NCI-H1092 (cell line): Measurements from ENCODE around the gene MEIS2.
A peak's percentile ranks its signal among the peaks of the same experiment; 100 is the strongest.

ENCODE experiments used
- DNase-seq: peaks from one replicate; lab custom pipeline; 2025; lab: John Stamatoyannopoulos, UW

Gene MEIS2

GRCh38 chr15:37077623-37078351, 22.6 kb downstream of the MEIS2 start:
- no peak for DNase-seq

GRCh38 chr15:37076543-37076942, 23.8 kb downstream of the MEIS2 start:
- no peak for DNase-seq

- DNase-seq, result no peak
Observed at GRCh38 chr15:37075777-37076176, 24.6 kb downstream of the MEIS2 start.

GRCh38 chr15:37072181-37072580, 28.2 kb downstream of the MEIS2 start:
- DNase-seq, result no peak

- no peak for DNase-seq
Observed at GRCh38 chr15:37071134-37071533, 29.2 kb downstream of the MEIS2 start.

GRCh38 chr15:37070686-37071085, 29.7 kb downstream of the MEIS2 start:
- no peak for DNase-seq

- DNase-seq, result no peak
Observed at GRCh38 chr15:37061996-37062395, 38.4 kb downstream of the MEIS2 start.

- DNase-seq, result no peak
Observed at GRCh38 chr15:37059086-37059485, 41.3 kb downstream of the MEIS2 start.

GRCh38 chr15:37058316-37058985, 41.9 kb downstream of the MEIS2 start:
- no peak for DNase-seq

GRCh38 chr15:37057831-37058230, 42.5 kb downstream of the MEIS2 start:
- no peak for DNase-seq

GRCh38 chr15:37057256-37057655, 43.1 kb downstream of the MEIS2 start:
- DNase-seq, result no peak

- no peak for DNase-seq
Observed at GRCh38 chr15:37056177-37057121, 43.9 kb downstream of the MEIS2 start.

GRCh38 chr15:37055481-37055880, 44.9 kb downstream of the MEIS2 start:
- no peak for DNase-seq

GRCh38 chr15:37054336-37054735, 46.0 kb downstream of the MEIS2 start:
- no peak for DNase-seq

- no peak for DNase-seq
Observed at GRCh38 chr15:37053166-37053565, 47.2 kb downstream of the MEIS2 start.

GRCh38 chr15:37050345-37050744, 50.0 kb downstream of the MEIS2 start:
- DNase-seq, result no peak

- DNase-seq, result no peak
Observed at GRCh38 chr15:37046876-37047614, 53.3 kb downstream of the MEIS2 start.

- peak; percentile 7 for DNase-seq
Observed at GRCh38 chr15:37045859-37046740, 54.2 kb downstream of the MEIS2 start.

GRCh38 chr15:37044915-37045648, 55.3 kb downstream of the MEIS2 start:
- no peak for DNase-seq

- DNase-seq, result no peak
Observed at GRCh38 chr15:37041836-37042235, 58.5 kb downstream of the MEIS2 start.
